H1 (cell line): ENCODE measurements around the gene ARTN. TPM values are rescaled to one million over a fixed set of nuclear protein-coding genes. Genes with fewer than 3 reads are reported as not detected.

ENCODE experiments used
- BACH1 ChIP-seq: IDR thresholded peaks from 2 replicates; pipeline ENCODE4 v1.6.1; 2012; ENCODE audit warnings: low read length, improper control_type of control experiment
- CHD7 ChIP-seq: fragments of 300-600 bp; sonication (generic); IDR thresholded peaks from 2 replicates; pipeline ENCODE4 v1.7.1; 2012; ENCODE audit warnings: low read length, moderate library complexity, mild to moderate bottlenecking, inconsistent platforms; ENCODE audit not compliant: insufficient replicate concordance
- JUND ChIP-seq: IDR thresholded peaks from 2 replicates; pipeline ENCODE4 v1.6.1; 2011; ENCODE audit warnings: mild to moderate bottlenecking, improper control_type of control experiment, low read length
- KDM1A ChIP-seq: fragments of 200-600, 300-600 bp; sonication (generic); IDR thresholded peaks from 2 replicates; pipeline ENCODE4 v1.7.1; 2016; ENCODE audit warnings: mild to moderate bottlenecking, low read length, borderline replicate concordance
- MAX ChIP-seq: IDR thresholded peaks from 2 replicates; pipeline ENCODE4 v1.6.1; 2012; ENCODE audit warnings: inconsistent platforms
- POU5F1 ChIP-seq: IDR thresholded peaks from 2 replicates; pipeline ENCODE4 v1.6.1; 2011; ENCODE audit warnings: low read depth, mild to moderate bottlenecking, low read length, moderate library complexity
- RFX5 ChIP-seq: IDR thresholded peaks from 2 replicates; pipeline ENCODE4 v1.6.1; 2011; ENCODE audit warnings: low read depth, low read length, improper control_type of control experiment, borderline replicate concordance
- RXRA ChIP-seq: IDR thresholded peaks from 2 replicates; pipeline ENCODE4 v1.6.1; 2011; ENCODE audit warnings: low read depth, mild to moderate bottlenecking, low read length, moderate library complexity; ENCODE audit not compliant: insufficient read depth
- SAP30 ChIP-seq: fragments of 300-600 bp; sonication (generic); IDR thresholded peaks from 2 replicates; pipeline ENCODE4 v1.7.1; 2012; ENCODE audit warnings: low read length, moderate library complexity, mild to moderate bottlenecking, inconsistent platforms; ENCODE audit not compliant: insufficient read depth, insufficient replicate concordance
- SP1 ChIP-seq: IDR thresholded peaks from 2 replicates; pipeline ENCODE4 v1.6.1; 2011; ENCODE audit warnings: low read depth, low read length
- TAF1 ChIP-seq: IDR thresholded peaks from 2 replicates; pipeline ENCODE4 v1.6.1; 2011; ENCODE audit warnings: mild to moderate bottlenecking, low read depth, low read length
- TCF12 ChIP-seq: IDR thresholded peaks from 2 replicates; pipeline ENCODE4 v1.6.1; 2011; ENCODE audit warnings: low read depth, mild to moderate bottlenecking, low read length
- polyA plus RNA-seq, 7 experiments: library from polyadenylated mRNA; depleted of rRNA in 3 of 7; stranded (reverse) in 5 of 7; unstranded in 2 of 7; fragments of >200 nt in 5 of 7; fragments of 200-250 nt in 2 of 7; gene quantifications; 1 replicate in 5 of 7; 2 replicates in 1 of 7; 4 replicates in 1 of 7; pipeline versions ENCODE4 v1.2.1 to v1.2.3, GENCODE V29; 2011 to 2013; ENCODE audit warnings: missing spikeins in 2 of 7, mixed read lengths in 2 of 7
- total RNA-seq: library from RNA; stranded (reverse); fragmentation: NEBNext Ultra II Directional; extraction: Animal tissue kit (Norgen Biotek cat#: 25700); gene quantifications from 2 replicates; pipeline ENCODE4 v1.2.1, GENCODE V29; 2021

Gene ARTN
- total and polyA plus RNA-seq, 2 of the 8 experiments (the other 6 are each of a cell fraction or from before 2014, with no cell fraction given): 13.5 to 22.7 TPM

- TF ChIP-seq CHD7 (no peak), KDM1A (no peak), JUND (no peak), MAX (peak; percentile 38), TCF12 (0 out of 2 replicates have a peak, but pooled peaks have one; percentile 31), POU5F1 (no peak), SP1 (no peak), RFX5 (no peak), BACH1 (no peak), RXRA (no peak), TAF1 (peak; percentile 30; the same call in 1 of the 2 replicates), SAP30 (no peak)
These were observed 48.3 kb upstream of the ARTN start (continued) for GRCh38 chr1:43885279-43885801.
